Skeletal muscle tissue (tissue), 4 donors: Measurements from ENCODE around the gene DCN. TPM values are rescaled to one million over a fixed set of nuclear protein-coding genes. Genes with fewer than 3 reads are reported as not detected.
A peak's percentile ranks its signal among the peaks of the same experiment; 100 is the strongest.

Experiments used
- H3K27ac ChIP-seq: one replicate; pipeline ENCODE4 v1.7.0; 2013; ENCODE audit warnings: mild to moderate bottlenecking, low read depth, low read length, inconsistent platforms
- H3K27me3 ChIP-seq, 3 donors: one replicate each; pipeline ENCODE4 v1.7.0; 2013; ENCODE audit warnings: low read length in 3 of 3; ENCODE audit not compliant: control insufficient read depth in 3 of 3, insufficient read depth in 3 of 3
- H3K36me3 ChIP-seq, 3 donors: one replicate each; pipeline ENCODE4 v1.7.0; 2013; ENCODE audit warnings: low read length in 3 of 3; ENCODE audit not compliant: control insufficient read depth in 3 of 3, insufficient read depth in 3 of 3
- H3K4me1 ChIP-seq, 3 donors: one replicate each; pipeline ENCODE4 v1.7.0; 2013; ENCODE audit warnings: low read length in 3 of 3, mild to moderate bottlenecking in 3 of 3; ENCODE audit not compliant: control insufficient read depth in 3 of 3, insufficient read depth in 3 of 3
- H3K4me3 ChIP-seq, 3 donors: one replicate each; pipeline ENCODE4 v1.7.0; 2013; ENCODE audit warnings: low read length in 3 of 3
- H3K9ac ChIP-seq, 3 donors: one replicate each; pipeline ENCODE4 v1.7.0; 2013; ENCODE audit warnings: low read length in 3 of 3, mild to moderate bottlenecking in 3 of 3, moderate library complexity in 2 of 3, low read depth in 1 of 3
- H3K9me3 ChIP-seq, 3 donors: one replicate each; pipeline ENCODE4 v1.7.0; 2013; ENCODE audit warnings: low read length in 3 of 3; ENCODE audit not compliant: control insufficient read depth in 3 of 3
- total RNA-seq: library from RNA; depleted of rRNA; stranded (reverse); fragments of >200 nt; gene quantifications from one replicate; pipeline ENCODE4 v1.2.3, GENCODE V29; 2014
- donor health status: Osteomylitis.

The DCN gene
- total RNA-seq, 1 donor from 2014 or later, result 688 TPM

DNA sequence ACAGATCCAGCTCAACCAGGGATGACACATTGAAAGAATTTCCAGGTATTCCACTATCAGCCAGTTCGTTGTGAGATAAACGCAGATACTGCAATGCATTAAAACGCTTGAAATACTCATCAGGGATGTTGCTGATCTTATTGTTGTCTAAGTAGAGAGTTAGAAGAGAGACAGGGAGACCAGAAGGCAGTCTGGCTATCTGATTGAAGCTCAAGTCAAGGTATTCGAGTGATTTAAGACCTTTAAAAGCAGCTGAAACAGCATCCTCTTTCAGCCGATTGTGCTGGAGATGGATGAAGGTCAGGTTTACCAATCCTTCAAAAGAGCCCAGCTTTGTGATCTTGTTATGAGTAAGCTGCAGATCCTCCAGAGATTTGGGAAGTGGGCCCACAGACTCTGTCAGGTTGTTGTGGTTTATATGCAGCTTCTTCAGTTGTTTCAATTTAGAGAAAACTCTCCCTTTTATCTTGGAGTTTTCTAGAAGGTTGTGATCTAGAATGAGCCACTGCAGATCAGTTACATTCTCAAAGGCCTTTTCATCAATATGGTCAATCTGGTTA, 74.3 kb downstream of the DCN start:
- H3K9me3 ChIP-seq, result no peaks in the 10 kb centered on the region
- peaks cover 0 to 3% (median 0%) of the 10 kb centered on the region in 3 donors for H3K27me3 ChIP-seq
- H3K9ac ChIP-seq, result no peak overlapping the region
- no peaks in the 10 kb centered on the region for H3K36me3 ChIP-seq
- H3K4me1 ChIP-seq, result no peaks in the 10 kb centered on the region
- peak overlapping the region in 1 of 3 donors; percentile 17 for H3K4me3 ChIP-seq
- H3K27ac ChIP-seq, result peak overlapping the region; percentile 13

DNA sequence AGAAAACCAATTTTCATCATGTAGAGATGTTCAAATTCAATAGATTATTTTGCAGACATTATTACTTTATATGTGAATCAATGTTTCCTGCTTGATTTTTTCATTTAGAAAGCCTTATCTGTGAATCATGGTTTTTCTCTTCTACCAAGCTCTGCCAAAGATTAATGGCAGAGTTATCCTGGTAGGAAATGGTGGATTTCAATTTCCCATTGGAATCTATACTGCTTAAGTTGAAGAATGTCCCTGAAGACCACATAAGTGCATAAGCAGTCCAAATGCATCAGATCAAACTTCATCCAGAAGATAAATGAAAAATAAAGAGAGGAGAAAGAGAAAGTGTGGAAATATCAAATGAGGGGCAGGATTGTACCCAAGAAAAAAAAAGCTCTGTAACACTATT, 76.3 kb downstream of the DCN start:
- H3K4me1 ChIP-seq, result no peaks in the 10 kb centered on the region
- peaks cover 0 to under 1% (median 0%) of the 10 kb centered on the region in 3 donors for H3K27me3 ChIP-seq
- H3K9me3 ChIP-seq, result no peaks in the 10 kb centered on the region
- no peak overlapping the region for H3K4me3 ChIP-seq
- no peak overlapping the region for H3K27ac ChIP-seq
- H3K36me3 ChIP-seq, result no peaks in the 10 kb centered on the region
- H3K9ac ChIP-seq, result no peak overlapping the region

DNA sequence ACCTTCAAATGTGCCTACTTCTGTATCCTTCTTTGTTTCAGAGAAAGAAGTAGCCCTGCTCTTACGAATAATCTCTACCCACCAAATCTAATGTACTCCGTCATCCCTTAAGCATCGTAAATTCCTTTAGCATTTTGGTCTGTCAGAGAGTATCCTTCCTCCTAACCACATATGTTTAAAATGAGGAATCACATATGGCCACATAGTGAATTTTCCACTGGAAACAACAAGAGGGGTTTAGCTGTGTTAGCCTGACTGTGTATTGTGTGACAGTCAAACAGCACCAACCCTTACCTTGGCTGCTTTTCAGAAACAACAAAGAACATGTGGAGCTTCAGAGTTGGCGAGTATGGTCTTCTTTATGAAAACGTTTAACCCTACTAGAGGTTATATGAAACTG, 76.8 kb downstream of the DCN start:
- peak overlapping the region in 1 of 3 donors; percentile 2 for H3K4me3 ChIP-seq
- no peak overlapping the region for H3K9ac ChIP-seq
- H3K27me3 ChIP-seq, result no peaks in the 10 kb centered on the region
- H3K9me3 ChIP-seq, result no peaks in the 10 kb centered on the region
- H3K4me1 ChIP-seq, result no peaks in the 10 kb centered on the region
- no peaks in the 10 kb centered on the region for H3K36me3 ChIP-seq
- H3K27ac ChIP-seq, result no peak overlapping the region

DNA sequence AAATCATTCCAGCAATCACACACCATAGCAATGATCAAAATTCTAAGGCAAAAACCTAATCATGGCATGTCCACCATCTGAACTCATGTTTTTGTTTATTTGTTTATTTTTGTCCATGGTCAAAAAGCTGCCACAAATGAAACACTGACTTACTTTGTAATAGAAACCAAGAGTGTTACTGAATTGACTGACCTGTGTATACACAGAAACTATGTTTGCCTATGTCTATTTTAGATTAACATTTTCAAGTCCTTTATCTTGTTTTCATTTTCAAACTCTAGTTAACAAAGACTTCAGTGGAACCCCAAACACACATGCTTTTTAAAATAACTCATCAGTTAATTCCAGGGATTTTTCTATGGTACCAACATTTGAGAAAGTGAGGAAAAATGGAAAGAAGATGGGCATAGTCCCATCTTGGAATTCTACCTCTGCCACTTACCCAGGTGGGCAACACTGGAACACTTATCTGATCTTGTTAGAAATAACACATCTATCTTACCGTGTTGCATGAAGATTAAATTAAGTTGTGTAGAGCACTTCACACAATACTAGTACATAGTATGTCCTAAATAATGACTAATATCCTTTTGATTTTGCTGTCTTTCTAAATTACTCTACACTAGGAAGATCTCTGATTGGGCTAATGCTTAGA, 77.7 kb downstream of the DCN start:
- no peaks in the 10 kb centered on the region for H3K9me3 ChIP-seq
- H3K36me3 ChIP-seq, result no peaks in the 10 kb centered on the region
- H3K27me3 ChIP-seq, result no peaks in the 10 kb centered on the region
- H3K4me1 ChIP-seq, result no peaks in the 10 kb centered on the region
- H3K4me3 ChIP-seq, result no peak overlapping the region
- H3K27ac ChIP-seq, result peak overlapping the region; percentile 5
- no peak overlapping the region for H3K9ac ChIP-seq

DNA sequence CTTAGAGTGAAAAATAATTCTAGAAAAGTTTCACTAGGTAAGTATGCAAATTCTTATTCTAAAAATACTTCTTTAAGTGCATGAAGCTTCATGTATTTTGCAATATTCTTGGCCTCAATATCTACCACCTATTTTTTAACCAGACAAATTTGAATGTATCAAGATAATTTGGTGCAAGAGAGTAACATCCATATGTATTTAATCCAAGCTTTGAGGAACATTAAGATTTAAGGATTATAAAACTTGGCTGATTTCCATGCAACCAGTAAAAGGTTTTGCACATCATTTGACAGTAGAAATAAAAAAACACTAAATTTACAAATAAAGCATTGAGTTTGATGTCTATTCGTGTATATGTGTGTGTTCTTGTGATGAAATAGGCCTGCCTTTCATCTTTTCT, 79.0 kb downstream of the DCN start:
- no peak overlapping the region for H3K9ac ChIP-seq
- no peaks in the 10 kb centered on the region for H3K4me1 ChIP-seq
- no peaks in the 10 kb centered on the region for H3K9me3 ChIP-seq
- H3K4me3 ChIP-seq, result no peak overlapping the region
- no peaks in the 10 kb centered on the region for H3K27me3 ChIP-seq
- H3K36me3 ChIP-seq, result no peaks in the 10 kb centered on the region
- no peak overlapping the region for H3K27ac ChIP-seq

DNA sequence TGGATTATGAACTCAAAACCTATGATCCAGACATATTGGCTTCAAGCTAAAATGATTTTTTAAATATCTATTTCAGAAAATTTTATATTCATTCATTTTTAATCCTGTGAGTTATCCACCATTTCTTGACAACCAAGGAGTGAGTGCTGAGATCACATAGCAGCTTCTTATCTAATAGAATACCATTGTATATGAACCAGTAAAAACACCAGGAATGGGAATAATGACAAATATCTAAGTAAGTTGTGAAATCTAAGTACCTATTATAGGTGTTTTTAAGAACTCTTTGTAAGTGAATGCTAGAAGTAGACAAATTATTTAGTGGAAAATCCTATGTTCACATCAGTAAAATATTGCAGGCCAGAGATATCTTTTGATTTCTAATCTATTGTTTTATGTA, 79.5 kb downstream of the DCN start:
- H3K9ac ChIP-seq, result no peak overlapping the region
- no peaks in the 10 kb centered on the region for H3K36me3 ChIP-seq
- no peak overlapping the region for H3K27ac ChIP-seq
- H3K4me3 ChIP-seq, result no peak overlapping the region
- no peaks in the 10 kb centered on the region for H3K27me3 ChIP-seq
- H3K4me1 ChIP-seq, result no peaks in the 10 kb centered on the region
- H3K9me3 ChIP-seq, result no peaks in the 10 kb centered on the region

DNA sequence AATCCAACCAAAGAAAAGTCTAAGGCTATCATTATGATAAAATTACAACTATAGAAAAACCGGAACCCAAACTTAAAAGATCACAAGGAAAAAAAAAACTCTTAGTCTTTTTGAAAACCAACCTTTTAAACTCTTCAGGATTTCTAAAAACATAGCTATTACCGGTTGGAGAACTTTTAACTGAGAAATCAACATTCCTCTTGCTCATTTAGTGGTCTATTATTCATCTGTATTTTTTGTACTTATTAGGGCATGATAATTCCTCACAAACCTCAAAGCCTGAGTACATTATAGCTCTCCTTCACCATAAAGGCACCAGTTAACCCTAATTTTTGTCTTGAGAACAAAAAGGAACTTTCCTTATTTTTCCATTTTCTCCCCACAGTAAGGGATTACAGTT, 81.7 kb downstream of the DCN start:
- Histone ChIP-seq H3K27ac (no peak overlapping the region), H3K36me3 (no peaks in the 10 kb centered on the region), H3K27me3 (no peaks in the 10 kb centered on the region), H3K9ac (no peak overlapping the region), H3K9me3 (no peaks in the 10 kb centered on the region), H3K4me3 (no peak overlapping the region), H3K4me1 (no peaks in the 10 kb centered on the region)

DNA sequence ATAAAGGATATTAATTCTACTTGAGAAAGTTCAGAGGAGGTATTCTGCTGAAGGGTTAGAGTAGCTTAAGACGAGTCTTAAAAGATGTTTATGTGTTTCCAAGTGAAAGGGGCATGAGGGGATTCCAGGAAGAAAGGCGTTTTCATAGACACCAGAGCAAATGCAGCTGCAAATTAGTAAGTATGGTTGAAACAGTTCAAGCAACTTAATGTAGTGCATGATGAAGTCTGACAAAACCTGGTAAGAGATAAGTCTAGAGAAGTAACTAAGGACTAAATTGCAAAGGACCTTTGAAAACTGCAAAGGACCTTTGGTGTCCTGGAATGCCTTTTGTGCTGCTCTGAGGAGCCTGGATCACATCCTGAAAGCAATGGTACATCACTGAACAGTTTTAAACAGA, 82.8 kb downstream of the DCN start:
- Histone ChIP-seq H3K9me3 (no peaks in the 10 kb centered on the region), H3K4me3 (no peak overlapping the region), H3K36me3 (no peaks in the 10 kb centered on the region), H3K27ac (no peak overlapping the region), H3K27me3 (no peaks in the 10 kb centered on the region), H3K4me1 (no peaks in the 10 kb centered on the region), H3K9ac (no peak overlapping the region)

DNA sequence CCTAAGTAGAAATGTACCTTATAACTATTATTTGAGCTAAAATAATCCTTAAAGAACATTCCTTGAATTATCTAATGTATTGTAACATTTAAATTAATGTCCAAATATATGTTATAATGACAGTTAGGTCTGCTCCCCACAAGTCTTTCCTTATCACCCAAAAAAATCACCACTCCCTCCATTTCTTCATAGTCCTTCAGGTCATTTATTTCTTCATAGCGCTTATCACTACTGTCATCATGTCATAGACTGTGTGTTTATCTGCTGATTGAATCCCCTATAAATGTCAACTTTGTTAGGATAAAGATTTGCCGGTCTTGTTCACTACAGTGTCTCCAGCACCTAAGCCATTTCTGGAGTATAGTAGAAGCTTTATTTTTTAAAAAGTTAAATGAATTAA, 83.3 kb downstream of the DCN start:
- H3K36me3 ChIP-seq, result no peaks in the 10 kb centered on the region
- no peak overlapping the region for H3K4me3 ChIP-seq
- H3K9me3 ChIP-seq, result no peaks in the 10 kb centered on the region
- H3K27me3 ChIP-seq, result no peaks in the 10 kb centered on the region
- H3K27ac ChIP-seq, result no peak overlapping the region
- H3K9ac ChIP-seq, result no peak overlapping the region
- H3K4me1 ChIP-seq, result no peaks in the 10 kb centered on the region

DNA sequence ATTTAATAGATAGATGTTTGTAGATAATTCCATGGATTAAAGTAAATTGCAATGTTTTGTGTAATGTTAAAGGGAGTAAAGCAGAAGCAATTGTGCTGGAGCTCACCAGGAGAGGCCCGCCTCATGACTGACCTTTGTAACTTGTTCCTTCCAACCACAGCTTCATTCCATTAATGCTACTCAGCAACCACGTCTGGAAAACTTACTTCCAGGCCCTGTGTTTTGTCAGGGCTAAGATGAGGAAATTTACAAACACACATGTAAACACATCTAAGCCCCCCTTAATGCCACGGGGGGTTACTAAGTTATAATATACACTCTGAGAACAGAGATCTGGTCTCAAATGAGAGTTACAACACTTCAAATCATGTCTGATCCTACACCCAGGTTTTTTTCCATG, 83.7 kb downstream of the DCN start:
- no peak overlapping the region for H3K27ac ChIP-seq
- H3K9ac ChIP-seq, result no peak overlapping the region
- H3K4me1 ChIP-seq, result no peaks in the 10 kb centered on the region

More for the DNA sequence above, 83.7 kb downstream of the DCN start:
- H3K36me3 ChIP-seq, result no peaks in the 10 kb centered on the region
- H3K9me3 ChIP-seq, result no peaks in the 10 kb centered on the region
- H3K4me3 ChIP-seq, result no peak overlapping the region
- no peaks in the 10 kb centered on the region for H3K27me3 ChIP-seq
